CD4-positive, alpha-beta T cell treated with Interleukin-10 for 1 hour (primary cell): ENCODE data around the gene ZNF384.
A peak's percentile ranks its signal among the peaks of the same experiment; 100 is the strongest.

Source experiments
- DNase-seq: peaks from one replicate; pipeline ENCODE4 v3.0.0-alpha.2; 2020

Gene ZNF384

DNA sequence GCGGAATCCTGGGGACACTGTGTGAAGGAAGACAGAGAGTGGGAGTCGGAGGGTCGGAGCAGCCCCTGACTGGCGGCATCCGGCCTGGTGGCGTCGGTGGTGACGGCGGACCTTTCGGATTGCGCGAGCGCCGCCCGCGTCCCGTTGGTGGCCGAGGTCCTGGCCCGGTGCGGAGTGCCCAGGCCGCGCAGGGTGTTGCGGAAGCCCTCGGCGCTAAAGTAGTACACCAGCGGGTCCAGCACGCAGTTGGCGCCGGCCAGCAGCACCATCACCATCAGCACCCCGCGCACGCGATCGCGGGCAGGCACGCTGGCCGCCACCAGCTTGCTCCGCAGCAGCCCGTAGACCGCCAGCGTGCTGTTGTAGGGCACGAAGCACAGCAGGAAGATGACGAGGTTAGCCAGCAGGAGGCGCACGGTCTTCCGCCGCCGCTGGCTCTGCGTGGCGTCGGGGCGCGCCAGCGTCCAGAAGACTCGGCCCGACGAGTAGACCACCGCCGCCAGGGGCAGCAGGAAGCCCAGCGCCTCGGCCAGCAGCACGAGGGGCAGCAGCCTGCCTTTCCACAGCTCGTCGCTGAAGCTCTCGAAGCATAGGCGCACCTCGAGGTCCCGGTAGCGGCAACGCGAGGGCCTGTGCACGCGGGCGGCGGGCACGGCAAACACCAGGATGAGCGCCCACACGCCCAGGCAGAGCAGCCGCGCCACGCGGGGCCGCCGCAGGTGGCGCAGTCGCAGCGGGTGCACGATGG is 68.9 kb downstream of the ZNF384 start:
- peak; percentile 59 for DNase-seq

DNA sequence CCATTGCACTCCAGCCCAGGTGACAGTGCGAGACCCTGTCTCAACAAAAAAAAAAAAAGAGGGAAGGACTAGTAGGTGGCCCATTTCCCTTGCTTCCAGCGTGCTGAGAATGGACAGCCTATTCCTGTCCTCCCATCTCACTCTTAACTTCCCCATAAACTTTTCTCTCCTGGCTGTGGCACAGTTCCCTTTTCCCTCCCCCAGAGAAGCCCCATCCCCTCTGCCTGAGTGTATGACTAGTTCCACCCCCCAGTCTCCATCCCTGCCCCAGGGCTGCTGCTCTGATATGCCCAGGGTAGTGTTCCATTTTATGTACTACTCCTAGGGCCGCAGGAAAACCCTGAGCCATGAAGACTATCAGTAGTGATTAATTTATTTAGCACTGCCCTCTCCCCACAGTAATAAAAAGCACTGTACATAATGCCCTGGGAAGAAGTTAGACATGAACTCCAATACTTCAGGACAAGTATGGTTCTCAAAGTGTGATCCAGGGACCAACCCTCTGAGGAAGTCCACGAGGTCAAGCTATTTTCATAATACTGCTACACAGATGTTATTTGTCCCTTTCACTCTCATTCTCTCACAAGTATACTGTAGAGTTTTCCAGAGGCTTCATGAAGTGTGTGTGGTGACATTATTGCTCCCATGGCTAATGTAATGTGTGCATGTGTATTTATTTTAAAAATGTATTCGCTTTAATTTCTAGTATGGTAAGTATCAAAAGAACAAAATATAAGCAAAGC is 70.5 kb downstream of the ZNF384 start:
- DNase-seq = no peak
